ENCODE data around the gene NCKAP5.

DNA sequence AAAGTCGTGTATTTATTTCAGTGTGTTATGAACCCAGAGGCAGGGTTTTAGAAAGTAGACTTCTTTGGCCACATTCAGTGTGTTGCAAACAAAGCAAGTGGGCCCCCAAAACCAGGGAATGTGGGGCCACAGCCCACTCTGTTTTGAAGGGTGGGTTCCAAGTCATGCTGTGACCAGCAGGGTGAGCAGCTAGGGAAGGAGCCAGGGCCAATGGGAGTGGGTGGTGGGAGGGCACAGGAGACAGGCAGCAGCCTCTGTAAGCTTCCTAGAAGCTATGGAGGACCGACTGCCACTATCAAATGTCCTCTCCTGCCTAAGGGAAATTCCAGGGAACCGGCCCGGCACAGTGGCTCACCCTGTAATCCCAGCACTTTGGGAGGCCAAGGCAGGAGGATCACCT lies 847.9 kb downstream of the NCKAP5 start:
- TF ChIP-seq, protein P1, sequence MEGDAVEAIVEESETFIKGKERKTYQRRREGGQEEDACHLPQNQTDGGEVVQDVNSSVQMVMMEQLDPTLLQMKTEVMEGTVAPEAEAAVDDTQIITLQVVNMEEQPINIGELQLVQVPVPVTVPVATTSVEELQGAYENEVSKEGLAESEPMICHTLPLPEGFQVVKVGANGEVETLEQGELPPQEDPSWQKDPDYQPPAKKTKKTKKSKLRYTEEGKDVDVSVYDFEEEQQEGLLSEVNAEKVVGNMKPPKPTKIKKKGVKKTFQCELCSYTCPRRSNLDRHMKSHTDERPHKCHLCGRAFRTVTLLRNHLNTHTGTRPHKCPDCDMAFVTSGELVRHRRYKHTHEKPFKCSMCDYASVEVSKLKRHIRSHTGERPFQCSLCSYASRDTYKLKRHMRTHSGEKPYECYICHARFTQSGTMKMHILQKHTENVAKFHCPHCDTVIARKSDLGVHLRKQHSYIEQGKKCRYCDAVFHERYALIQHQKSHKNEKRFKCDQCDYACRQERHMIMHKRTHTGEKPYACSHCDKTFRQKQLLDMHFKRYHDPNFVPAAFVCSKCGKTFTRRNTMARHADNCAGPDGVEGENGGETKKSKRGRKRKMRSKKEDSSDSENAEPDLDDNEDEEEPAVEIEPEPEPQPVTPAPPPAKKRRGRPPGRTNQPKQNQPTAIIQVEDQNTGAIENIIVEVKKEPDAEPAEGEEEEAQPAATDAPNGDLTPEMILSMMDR (IDR thresholded peaks at IDR 0.05; ENCODE audit: poor library complexity) = no peak
- TF ChIP-seq EZH2 (IDR thresholded peaks at IDR 0.05; ENCODE audit: borderline replicate concordance) (no peak), EZH2phosphoT487 (IDR thresholded peaks at IDR 0.05; ENCODE audit: low read depth, severe bottlenecking, unreplicated experiment) (no peak)
